GM19043 (cell line): ENCODE measurements around the gene ASCC2.

Experiments
- ATAC-seq: cut with Tn5 transposase; IDR thresholded peaks from one replicate; pipeline ENCODE4 v1.9.1; 2021; ENCODE audit warnings: low read depth; ENCODE audit not compliant: unreplicated experiment

Gene ASCC2

DNA sequence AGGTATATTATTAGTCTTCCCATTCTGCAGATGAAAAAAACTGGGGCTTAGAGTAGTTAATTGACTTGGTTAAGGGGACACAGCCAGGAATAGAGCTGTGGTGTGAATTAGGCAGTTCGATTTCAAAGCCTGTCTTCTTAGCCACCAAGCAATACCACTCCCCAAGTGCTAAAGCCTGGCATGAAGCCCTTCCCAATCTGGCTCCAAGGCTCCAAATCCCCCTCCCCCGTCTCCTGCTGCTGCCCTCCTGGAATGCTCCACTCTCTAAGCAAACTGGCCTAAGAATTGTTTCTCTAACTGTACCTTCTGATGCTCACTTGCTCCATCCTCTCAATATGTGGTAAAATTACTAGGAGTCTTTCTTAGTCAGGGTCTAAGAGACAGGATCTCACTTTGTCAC, 18.6 kb downstream of the ASCC2 start:
- ATAC-seq: no peak

DNA sequence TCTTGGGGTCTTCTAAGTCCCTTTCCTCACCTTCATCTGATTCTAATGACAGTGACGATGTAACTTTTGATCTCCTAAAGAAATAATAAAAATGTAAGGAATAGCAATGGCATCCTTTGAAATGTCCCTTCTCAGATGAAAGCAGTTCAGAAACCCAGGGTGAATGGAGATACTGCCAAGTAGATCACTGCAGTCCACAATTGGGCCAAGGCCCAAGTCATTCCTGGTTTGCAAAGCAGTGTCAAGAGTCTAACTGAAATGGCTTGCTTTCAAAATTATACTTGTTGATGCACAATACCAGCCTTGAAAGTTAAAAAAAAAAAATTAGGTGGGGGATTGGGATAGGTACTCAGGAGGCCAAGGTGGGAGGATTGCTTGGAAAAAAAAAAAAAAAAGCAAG, 20.4 kb downstream of the ASCC2 start:
- no peak for ATAC-seq

DNA sequence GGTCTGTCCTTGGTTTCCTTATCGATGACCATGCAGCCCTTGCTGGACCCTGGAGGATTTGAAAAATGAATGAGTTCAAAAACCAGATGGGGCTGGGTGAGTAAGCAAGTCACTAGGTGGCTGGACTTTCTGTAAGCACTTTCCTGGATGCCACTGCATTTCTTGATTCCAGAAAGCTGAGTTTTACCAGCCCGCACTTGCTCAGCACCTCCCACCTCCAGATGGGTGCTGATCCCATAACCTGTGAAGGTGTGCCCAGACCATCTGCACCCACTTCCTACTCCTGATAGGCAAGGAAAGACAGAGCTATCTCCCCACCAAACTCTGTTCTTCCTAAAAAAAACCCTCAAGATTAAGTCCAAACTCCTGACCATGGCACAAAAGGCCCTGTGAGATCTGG, 21.1 kb downstream of the ASCC2 start:
- no peak for ATAC-seq

DNA sequence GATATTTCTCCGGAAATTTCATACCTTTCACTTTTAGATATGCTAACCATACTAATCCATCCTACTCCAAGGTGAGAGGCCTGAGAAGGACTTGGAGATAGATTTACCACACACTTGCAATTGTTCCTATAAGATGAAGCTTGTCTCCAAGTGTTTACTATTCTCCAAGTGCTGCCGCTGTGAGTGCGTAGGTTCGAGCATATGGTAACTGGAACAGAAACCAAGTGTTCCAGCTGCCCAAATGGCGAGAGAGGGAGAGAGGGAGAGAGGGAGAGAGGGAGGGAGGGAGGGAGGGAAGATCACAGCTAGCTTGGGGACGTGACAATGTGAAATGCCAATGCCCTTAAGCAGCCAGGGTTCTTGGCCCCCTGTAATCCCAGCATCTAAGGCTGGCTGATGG, 21.5 kb downstream of the ASCC2 start:
- no peak for ATAC-seq

DNA sequence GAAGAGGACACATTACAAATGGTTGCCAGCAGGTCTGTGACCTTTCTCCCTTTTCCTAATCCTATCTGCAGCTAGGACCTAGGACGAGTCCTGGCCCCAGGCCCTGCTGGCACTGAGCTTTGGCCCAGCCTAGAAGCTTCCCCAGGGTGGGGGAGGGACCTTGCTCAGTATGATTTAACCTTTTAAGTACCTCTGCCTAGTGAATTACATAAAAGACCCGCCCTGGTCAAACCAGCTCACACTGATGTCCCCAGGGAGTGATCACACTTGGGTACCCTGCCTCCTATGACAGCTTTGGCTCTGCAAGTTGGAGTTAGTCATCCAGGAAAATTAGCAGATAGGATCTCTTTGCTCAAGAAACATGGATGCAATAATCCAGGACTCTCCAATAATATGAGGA, 21.9 kb downstream of the ASCC2 start:
- ATAC-seq: no peak

DNA sequence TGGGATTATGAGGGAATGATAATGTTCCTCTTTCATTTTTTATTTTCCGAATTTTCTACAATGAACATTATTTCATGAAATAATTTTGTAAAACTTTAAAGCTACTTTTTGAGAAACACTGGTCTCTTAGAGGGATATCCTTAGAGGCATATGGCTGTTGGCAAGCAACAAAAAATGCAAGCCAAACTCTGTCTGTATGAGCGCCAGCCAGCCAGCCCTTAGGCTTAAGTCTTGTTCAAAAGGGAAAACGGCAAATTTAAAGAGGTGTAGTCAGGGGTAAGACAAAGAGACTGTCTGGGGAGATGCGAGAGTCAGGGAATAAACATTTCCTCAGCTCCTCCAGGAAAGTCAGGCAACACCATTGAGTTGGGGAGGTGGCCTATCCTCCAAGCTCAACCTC, 22.5 kb downstream of the ASCC2 start:
- no peak for ATAC-seq

DNA sequence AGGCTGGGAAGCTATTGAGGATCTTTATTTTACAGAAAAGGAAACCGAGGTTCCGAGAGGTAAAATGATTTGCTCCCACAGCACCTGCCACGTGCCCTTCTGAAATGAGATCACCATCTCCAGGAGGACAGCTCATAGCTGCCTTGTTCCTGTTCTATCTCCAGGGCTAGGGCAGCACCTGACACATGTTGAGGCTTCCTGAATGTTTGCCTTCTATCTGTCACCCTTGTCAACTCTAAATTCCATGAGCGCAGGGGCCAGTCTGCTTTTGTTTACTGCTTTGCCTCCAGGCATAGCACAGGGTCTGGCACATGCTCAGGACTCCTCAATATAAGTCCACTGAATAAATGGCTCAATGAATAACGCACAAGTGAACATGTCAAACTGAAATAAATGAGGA, 24.1 kb downstream of the ASCC2 start:
- ATAC-seq: no peak

DNA sequence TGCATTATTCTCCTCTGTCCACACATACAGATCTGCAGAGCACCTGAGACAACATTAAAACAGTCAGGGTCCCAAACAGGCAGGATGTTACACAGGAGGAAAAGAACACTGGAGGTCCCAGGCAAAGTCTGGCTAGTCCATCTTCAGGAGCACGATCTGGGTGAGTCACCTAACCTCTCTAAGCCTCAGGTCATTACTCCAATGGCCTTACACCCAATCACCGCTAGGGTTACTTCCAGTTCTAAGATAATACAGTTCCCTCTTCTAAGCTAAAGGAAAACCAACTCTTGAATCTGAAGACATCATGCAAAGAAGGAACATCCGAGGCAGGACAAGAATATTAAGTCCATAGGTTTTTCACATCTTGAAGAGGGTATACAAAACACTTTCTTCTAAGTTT, 24.5 kb downstream of the ASCC2 start:
- no peak for ATAC-seq

DNA sequence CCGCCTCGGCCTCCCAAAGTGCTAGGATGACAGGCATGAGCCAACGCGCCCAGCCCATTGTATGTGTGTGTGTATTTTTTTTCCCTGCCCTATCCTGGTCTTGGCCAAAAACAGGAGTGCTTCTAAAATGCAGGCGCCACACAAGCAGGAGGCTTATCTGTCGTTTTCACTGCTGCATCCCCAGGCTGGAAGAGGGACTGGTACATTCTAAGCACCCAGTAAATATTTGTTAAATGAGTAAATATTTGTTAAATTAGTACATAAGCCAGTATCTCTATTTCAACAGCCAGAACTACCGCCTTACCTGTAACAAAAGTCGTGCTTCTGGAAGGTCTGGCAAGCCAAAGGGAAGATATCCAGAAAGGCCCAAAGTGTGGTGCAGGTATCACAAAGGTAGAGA, 24.9 kb downstream of the ASCC2 start:
- no peak for ATAC-seq

DNA sequence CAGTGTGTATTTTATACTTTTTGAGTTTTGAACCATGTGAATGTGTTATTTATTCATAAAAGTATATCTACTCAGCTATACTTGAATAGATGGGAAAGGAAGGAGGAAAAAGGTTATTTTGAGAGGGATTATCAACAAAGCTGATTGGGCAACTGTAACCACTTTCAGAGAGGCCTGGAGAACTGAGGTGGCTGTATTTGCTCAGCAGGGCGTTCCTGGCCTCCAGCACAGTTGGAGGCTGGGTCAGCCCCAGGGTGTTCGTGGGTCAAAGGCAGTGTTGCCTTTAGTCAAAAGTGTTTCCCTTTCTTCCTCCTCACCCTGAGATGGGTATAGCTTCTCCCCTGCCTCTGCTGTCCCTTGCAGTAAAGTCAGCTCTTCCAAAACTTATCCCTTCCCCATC, 26.7 kb downstream of the ASCC2 start:
- no peak for ATAC-seq

DNA sequence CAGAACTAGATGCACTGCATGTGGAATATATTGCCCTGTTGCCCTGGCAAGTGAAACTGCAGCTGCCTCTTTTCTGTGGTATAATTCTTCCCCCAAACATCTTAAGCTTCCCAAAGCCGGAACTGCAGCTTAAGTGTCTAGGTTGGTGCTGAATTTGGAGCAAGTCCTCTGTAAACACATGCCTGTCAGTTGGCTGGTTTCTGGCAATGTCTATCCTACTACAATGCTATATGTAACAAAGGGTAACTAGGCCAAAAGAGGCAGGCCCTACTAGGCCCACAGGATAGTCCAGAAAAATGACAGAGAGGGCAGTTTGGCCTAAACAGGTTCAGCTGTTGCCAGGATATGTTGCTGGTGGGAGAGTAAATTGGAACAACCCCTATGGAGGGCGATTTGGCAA, 27.9 kb downstream of the ASCC2 start:
- ATAC-seq: no peak

DNA sequence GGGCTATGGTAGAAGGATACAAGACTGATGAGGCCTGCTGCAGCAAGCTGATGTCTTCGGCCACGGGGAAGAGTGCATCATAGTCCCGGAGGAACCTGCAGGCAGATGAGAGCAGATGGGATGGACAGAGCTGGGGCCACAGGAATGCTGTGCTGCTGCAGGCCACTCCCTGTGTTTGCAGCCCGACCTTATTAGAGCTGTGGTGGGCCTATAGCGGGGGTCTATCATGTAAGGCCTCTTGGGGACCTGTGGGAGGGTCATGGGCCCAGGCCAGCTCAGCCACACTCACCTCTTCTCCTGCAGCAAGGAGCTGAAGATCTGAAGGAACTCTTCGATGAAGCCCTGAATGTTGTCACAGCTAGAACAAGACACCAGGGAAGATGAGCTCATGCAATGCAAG, 31.9 kb downstream of the ASCC2 start:
- no peak for ATAC-seq

DNA sequence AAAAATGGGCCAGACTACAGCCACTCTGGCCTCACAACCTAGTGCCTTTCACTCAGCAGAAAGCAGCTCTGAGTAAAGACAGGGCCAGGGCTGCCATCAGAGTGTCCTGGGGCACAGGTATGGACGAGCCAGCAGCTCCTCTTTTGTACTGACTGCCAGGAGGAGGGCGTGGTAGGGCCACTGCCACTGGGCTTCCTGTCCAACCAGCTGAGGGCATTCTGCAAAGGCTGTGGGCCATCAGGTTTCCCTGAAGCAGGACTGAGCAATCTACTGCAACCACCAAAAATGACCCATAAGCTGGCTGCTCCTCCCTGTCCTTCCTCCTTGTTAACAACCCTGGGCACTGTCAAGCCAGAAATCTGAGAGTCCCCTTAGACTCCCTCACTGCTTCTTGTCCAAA, 33.1 kb downstream of the ASCC2 start:
- ATAC-seq: no peak

DNA sequence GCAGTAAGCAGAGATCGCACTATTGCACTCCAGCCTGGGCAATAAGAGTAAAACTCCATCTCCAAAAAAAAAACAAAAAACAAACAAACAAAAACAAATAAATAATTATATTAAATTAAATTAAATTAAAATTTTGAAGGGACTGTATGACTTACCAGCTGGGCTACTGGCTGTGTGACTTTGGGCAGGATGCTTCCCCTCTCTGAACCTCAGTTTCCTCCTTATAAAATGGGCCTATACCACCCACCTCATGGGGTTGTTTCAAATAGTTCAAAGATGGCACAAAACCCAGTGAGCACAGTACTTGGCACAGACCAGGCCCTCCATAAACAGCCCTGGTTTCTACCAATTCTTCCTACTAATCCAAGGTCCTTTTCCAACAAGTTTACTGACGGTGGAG, 34.9 kb downstream of the ASCC2 start:
- ATAC-seq: no peak

DNA sequence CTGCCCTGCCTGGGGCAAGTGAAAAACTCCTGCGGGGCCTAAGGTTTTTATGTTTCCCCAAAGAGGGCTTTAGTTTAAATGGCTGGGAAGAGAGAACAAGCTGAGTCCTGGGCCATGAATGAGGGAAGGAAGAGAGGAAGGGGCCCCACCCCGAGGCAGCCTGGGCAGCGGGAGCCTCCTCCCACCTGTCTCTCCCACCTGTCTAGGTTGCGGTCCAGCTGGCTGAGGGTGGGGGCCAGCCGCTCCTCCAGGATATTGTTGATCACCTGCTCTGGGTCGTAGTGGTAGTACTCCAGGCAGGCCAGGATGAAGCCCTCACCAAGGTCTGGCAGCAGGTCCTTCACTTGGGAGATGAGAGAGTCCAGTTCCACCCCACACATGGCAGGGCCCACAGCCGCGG, 36.3 kb downstream of the ASCC2 start:
- no peak for ATAC-seq

DNA sequence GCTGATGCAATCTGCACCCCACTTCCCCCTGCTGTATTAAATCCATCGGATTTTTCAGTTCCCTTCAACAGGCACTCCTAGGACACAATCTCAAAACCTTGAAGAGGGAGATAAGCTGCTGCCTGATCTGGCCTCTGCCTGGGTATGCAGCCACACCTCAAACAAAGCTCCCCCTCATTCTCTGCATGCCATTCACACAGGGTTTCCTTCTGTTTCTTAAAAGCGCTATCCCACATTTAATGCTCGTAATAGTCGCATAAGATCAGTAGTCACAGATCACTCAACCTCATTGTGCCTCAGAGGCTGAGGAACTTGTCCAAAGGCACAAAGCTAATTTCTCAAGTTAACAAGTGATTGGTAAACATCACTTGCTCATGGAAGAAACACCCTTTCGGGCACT, 36.9 kb downstream of the ASCC2 start:
- ATAC-seq: no peak

DNA sequence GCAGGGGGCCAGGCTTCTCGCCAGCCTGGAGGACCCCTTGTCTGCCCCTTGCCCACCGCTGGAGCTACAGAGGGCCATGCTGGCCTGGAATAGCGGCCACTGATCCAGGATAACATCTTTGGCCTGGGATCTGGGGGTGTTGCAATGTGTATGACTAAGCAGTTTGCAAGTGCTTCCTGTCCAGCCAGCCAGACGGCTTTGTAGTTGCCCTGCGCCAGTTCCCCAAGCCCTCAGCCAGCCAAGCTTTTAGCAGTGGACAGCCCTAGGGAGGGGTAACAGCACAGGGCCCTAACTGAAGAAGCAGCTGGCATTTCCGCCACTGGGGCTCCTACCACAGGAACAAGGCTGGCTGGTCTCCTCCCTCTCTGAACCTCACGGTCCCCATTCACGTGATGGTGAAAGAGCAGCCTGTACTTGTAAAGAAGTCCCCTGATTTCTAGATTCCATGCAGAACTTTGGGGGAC, 38.8 kb downstream of the ASCC2 start:
- no peak for ATAC-seq

DNA sequence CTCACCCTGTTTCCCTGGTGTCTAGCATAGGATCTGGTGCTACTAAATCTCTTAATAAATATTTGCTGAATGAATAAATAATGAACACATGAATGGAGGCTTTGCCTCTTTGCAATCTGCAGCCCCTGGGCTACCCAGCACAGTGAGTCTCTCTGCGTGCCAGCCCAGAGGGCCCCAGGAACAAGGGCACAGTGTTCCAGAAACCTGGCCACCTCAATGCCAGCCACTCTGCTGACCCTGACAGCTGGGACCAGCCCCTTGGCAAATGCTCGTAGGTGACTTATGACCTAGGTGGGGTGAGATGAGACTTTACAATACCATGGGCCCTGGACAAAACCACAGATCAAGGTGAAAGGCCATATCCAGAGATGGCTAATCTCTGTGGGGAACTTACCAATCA, 39.3 kb downstream of the ASCC2 start:
- no peak for ATAC-seq

DNA sequence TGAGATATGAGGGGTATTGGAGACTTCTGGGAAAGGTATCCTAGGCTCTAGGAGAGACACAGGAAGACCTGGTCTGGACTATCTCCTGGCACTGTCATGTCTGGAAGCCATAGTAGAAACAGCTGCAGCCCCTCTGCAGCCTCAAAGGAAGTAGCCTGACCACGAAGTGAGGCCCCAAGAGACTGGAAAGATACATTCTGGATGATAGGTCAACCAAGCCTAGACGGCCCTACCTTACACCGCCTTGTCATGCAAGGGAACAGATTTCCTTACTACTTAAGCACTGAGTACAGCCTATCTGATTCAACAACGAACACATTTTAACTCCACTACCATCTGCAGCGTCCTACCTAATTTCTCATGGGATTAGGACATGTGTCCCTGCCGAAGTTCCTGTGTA, 39.8 kb downstream of the ASCC2 start:
- ATAC-seq: no peak

DNA sequence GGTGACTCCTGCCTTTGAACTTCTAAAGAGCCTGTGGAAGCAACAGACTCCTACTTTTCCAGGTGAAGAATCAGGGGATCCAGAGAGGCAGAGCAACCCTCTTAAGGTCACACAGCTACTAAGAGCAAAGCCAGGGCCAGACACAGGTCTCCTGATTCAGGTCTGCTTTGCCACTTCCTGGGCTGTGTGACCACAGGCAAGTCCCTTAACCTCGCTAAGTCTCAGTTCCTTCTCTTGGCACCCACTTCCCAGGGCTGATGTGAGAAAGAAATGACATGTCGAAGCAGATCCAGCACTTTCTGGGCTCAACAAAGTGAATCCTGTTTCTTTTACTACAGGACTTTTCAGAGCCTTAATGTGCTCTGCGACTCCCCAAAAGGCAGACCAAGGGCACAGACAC, 40.7 kb downstream of the ASCC2 start:
- no peak for ATAC-seq

DNA sequence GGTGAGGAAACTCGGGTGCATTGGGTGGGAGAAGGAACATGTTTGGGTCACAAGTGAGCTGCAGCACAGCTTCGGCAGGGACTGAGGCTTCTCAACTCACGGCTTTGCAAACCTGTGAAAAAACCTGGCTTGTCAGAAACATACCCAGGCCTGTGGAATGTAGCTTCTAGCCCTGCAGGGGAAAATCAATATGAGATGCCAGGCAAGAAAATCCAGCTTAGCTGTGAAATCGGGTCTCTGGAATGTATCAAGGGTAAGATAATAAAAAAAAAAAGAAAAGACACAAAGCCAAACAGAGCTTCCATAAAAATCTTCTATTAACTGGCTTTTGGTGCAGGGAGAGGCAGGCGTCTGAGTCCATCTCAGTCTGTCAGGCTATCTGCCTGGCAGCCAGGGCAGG, 42.4 kb downstream of the ASCC2 start:
- no peak for ATAC-seq

DNA sequence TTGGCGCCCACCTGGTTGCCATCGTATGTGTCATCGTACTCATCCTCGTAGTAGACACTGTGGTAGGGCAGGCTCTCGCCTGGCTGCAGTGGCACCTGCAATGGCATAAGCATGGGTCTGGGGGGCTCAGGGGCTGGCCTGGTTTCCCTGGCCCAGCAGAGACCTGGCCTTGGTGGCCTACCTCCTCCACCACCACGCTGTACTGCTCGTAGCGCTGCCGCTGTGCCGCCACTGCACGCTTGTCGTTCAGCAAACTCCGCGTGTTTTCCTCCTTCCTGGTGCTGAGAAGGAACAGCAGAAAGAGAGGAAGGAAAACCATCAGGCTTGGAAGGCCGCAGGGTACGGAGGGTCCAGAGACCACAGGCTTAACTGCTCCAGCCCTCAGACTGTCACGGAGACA, 44.7 kb downstream of the ASCC2 start:
- no peak for ATAC-seq

DNA sequence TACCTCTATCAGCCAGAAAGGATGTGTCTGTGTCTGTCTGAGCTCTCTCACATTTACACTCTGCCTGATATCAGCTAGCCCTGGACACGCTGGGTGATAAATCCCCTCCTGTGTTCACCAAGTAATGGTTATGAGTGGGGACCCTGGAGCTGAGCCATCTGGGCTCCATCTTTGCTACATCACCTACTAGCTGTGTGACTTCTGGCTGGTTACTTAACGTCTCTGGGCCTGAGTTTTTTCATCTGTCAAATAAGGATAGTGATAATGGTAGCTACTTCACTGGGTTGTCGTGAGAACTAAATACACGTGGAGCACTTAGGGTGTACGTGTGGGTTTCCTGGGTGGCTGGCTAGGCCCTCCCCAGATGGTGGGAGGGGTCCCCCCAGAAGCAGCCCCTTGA, 48.0 kb downstream of the ASCC2 start:
- ATAC-seq: no peak
